Suppressor macrophage (primary cell): Measurements from ENCODE around the gene HDGFL2.

Experiments
- DNase-seq, 4 experiments: peaks; one replicate each; pipeline ENCODE4 v3.0.0-alpha.2; 2020 to 2022
- total RNA-seq, 17 experiments: gene quantifications; one replicate each; lab custom pipeline; 2026; ENCODE audit warnings: mixed read lengths in 6 of 17, inconsistent platforms in 3 of 17; lab: John Stamatoyannopoulos, UW

HDGFL2 gene
- total RNA-seq, result 14.1 to 87.5 (median 44.6) reads per million in 17 experiments

- no peak for DNase-seq
Observed at GRCh38 chr19:4472174-4472974, at the start of gene HDGFL2. Gene HDGFL2, plus strand, starts transcription at chr19:4472297. Its CDS starts 54 bp downstream, at chr19:4472351.

- peak in 3 of 4 experiments; percentile 28 to 45 (median 31) for DNase-seq
Observed at GRCh38 chr19:4423416-4424126, 48.5 kb upstream of the HDGFL2 start.

- DNase-seq, result no peak
Observed at GRCh38 chr19:4425537-4425936, 46.6 kb upstream of the HDGFL2 start.

DNA sequence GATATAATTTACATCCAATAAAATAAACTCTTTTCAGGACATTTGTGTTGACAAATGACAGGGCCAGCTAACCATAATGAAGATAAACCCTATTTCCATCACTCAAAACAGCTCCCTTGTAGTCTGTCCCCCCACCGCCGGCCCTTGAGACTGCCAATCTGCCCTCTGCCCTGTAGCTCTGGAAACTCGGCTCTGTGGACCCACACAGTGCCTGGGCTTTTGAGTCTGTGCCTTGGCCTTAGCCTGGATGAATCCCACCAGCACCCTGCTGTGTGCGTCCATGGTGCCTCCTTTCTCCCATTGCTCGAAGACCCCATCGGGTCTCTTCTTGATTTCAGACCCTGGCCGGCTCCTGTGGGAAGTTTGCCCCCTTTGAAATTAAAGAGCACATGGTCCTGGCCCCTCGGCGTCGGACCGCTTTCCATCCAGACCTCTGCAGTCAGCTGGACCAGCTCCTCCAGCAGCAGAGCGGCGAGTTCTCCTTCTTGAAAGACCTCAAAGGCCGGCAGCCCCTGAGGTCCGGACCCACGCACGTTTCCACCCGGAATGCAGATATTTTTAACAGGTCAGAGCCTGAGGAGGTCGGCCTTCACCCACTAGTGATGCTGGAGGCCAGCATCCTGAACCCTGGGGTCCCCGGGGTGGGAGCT lies 43.6 kb upstream of the HDGFL2 start:
- DNase-seq, result no peak

DNA sequence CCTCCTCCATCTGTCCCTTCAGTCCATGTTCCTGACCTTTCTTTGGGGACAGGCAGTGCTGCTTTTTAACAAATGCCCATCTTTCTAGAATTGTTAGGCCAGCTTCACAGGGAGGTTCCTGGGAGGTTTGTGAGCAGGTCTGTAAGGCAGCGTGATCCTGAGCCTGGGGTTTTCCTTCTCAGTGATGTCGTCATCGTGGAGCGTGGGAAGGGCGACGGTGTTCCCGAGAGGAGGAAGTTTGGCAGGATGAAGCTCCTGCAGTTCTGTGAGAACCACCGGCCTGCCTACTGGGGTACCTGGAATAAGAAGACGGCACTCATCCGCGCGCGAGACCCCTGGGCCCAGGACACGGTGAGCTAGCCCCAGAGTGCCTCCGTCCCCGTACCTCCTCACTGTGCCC lies 42.8 kb upstream of the HDGFL2 start:
- DNase-seq, result peak in 3 of 4 experiments; percentile 20 to 56 (median 37)

DNA sequence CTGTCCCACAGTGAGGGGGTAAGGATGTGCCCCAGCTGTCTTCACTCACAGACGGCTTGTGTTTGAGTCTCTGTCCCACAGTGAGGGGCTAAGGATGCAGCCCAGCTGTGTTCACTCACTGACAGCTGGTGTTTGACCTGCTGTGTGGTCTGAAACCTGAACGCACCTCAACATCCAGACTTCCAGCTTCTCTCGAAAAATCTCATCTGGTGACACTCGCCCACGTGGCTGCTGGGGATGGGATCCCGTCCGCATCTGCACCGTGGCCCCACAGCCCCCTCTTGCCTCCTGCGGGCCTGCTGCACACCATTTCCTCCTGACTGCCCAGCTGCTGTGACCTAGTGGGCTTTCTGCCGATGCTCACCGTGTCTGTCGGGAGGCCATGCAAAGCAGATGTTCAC lies 42.3 kb upstream of the HDGFL2 start:
- DNase-seq, result no peak

GRCh38 chr19:4430760-4431159 lies 41.3 kb upstream of the HDGFL2 start:
- DNase-seq, result peak; percentile 92 to 98 (median 95)

DNA sequence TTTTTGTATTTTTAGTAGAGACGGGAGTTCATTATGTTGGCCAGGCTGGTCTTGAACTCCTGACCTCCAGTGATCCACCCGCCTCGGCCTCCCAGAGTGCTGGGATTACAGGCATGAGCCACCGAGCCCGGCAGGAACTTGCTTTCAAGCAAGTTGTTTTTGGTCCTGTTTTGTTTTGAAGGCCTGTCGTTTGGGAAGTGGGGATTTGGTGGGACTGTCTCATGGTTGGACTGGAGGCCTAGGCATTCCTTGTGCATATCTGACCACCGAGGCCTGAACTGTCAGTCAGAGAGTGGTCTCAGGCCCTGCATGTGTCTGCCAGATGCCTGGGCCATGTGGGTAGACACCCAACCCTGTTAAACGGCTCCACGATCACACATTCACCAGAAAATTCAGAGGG lies 40.8 kb upstream of the HDGFL2 start:
- peak; percentile 56 to 69 (median 59) for DNase-seq

- DNase-seq, result peak; percentile 97 to 100 (median 98)
Observed at GRCh38 chr19:4431808-4432674, 40.1 kb upstream of the HDGFL2 start.

GRCh38 chr19:4432918-4433506 lies 39.1 kb upstream of the HDGFL2 start:
- DNase-seq, result no peak

GRCh38 chr19:4434391-4434790 lies 37.7 kb upstream of the HDGFL2 start:
- DNase-seq, result no peak

DNA sequence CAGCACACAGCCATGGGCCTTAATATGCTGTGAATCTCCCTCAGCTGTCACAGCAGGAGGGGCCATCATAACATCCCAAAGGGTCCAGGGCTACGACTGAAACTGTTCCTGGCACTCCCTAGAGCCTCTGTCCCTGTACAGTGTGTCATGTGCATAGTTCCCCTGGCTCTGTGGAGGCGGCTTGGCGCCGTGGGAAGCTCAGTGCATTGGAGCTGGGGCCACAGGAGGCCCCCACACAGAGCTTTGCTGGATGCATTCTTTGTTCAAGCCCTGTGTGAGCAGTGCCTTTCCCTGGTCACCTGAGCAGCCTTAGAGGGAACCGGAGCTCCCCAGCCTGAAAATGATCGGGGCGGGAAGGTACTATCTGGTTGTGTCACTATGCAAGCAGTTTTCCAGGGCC lies 35.9 kb upstream of the HDGFL2 start:
- no peak for DNase-seq

DNA sequence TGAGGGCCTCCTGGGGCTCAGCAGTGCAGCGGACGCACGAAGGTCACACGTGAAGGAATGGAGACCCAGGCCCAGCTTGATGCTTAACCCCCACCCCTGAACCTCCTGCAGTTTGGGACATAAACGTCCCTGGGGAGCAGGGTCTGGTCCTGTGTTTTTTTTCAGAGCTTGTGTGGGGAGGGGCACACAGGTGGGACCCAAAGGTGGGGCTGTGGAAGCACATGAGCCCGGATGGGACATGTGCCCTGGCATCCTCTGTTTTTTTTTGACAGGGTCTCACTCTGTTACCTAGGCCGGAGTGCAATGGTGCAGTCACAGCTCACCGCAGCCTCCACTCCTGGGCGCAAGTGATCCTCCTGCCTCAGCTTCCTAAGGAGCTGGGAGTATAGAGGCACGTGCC lies 35.0 kb upstream of the HDGFL2 start:
- no peak for DNase-seq

GRCh38 chr19:4439243-4439642 lies 32.9 kb upstream of the HDGFL2 start:
- DNase-seq, result no peak

DNA sequence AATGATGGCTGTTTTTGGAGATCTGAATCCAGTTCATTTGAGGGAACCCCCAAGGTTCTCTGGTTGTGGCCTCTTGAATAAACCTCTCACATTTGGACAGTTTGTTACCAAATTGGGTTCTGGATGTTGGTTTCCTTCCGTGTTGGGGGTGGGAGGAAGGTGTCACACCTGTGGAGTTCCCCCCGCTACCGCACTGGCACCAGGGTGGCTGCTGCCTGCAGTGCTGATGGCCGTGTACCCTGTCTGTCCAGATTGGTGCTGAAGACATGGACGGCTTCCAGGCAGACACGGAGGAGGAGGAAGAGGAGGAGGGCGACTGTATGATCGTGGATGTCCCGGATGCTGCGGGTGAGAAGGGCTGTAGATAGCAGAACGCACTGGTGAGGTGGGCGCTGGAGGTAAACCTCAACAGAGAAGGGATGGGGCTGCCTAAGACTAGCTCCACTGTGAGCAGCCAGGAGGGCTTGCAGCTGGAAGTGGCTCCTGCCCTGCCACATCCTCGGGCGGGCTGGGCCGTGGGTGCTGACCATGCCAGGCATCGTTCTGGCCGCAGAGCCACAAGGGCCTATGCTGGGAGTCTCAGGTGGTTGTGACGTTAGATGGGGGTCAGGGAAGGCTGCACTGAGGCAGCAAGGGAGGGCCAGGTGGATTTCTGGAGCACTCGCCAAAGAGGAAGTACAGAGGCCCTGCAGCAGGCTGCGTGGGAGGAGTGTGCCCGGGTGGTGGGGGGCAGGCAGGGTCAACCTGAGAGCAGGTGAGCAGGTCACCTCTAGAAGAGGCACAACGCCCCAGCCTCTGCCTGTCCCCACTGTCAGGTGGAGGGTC lies 29.9 kb upstream of the HDGFL2 start:
- DNase-seq, result peak in 1 of 4 experiments; percentile 26

DNA sequence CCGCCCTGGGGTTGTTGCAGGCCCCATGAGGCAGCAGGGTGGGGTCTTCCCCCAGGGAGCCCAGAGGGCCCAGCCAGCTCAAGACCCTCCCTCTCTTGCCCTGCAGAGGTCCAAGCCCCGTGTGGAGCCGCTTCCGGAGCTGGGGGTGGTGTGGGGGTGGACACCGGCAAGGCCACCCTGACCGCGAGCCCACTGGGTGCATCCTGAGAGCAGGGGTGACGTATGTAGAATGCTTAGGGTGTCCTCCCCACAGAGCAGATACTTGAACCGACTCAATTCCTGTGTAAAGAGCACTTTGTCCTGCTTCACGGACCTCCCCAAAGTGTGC lies 29.3 kb upstream of the HDGFL2 start:
- DNase-seq, result no peak

DNA sequence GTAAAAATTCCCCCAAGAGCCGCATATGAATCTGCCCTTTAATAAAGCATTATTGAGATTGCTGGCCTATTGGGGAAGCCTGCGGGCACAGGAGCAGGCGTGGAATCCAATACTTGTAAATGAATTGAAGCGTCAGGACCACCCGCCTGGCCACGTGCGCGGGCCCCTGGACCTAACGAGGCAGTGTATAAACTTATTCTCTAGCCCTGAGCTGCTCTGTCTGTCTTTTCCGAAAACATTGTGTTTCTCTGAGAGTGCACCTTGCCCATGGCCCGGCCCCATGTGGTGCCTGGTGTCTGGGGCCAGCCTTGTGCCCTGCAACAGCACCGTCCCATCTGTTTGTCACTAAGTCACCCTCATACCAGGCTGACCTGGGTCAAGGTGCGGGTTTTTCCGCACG lies 28.9 kb upstream of the HDGFL2 start:
- DNase-seq, result no peak

GRCh38 chr19:4443966-4444764 lies 27.9 kb upstream of the HDGFL2 start:
- DNase-seq, result no peak

- no peak for DNase-seq
Observed at GRCh38 chr19:4444765-4445741, 27.0 kb upstream of the HDGFL2 start.
